Epithelial cell of prostate (primary cell): Measurements from ENCODE around the gene FBH1.
"Not testable (repeated sequence)": the region's sequence is repeated elsewhere in the genome, so short reads cannot be mapped to it uniquely, and the experiment has no call there.

Experiments
- DNase-seq: peaks from one replicate; pipeline ENCODE4 v3.0.0-alpha.2; 2011; ENCODE audit warnings: low read depth, low spot score
- H3K27ac ChIP-seq: fragments of 450-650 bp; 2 replicates; pipeline ENCODE4 v1.5.1; 2017; ENCODE audit warnings: mild to moderate bottlenecking

Gene FBH1

DNA sequence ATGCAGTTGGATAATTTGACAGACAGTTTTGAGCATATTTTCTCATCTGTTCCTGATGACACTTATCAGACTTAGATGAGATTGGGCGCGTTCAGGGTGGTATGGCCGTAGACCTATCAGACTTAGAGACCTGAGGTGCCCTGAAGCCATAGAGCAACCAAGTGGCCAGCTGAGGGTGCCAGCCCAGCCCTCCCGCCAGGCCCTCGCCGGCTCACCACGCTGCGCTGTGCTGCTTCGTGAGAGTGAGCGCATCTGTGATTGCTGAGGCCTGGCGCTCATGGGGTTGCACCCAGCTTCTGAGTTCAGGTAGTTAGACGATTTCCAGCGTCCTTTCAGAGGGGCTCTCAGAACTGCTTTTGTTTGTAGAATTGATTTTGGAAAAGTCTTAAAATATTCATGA is 10.2 kb downstream of the FBH1 start:
- DNase-seq, result no peak
- H3K27ac ChIP-seq, result no peak overlapping the region

DNA sequence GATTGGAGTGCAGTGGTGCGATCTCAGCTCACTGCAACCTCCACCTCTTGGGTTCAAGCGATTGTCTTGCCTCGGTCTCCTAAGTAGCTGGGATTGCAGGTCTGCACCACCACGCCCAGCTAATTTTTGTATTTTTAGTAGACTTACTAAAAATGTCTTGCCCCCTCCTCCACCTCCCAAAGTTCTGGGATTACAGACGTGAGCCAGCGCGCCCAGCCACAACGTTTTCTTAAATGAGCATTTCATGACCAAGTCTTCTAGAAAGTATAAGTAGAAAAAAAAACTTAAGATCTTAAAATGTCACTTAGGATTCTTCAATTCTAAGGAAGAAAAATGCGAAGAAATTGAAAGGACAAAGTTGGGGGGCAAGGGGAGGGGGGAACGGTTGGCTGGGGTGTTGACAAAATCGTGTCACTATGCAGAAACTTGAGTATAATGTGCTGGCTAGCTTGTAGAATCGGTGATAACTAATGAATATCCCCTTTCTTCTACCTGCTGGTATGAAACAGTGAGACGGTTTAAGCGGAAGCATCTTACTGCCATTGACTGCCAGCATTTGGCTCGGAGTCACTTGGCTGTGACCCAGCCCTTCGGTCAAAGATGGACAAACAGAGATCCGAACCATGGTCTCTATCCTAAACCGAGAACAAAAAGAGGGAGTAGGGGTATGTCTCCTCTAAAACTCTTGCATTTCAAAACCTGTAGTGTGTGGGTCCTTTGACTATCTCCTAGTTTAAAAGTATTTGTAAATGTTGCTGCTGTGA is 12.7 kb downstream of the FBH1 start:
- no peak overlapping the region for H3K27ac ChIP-seq
- DNase-seq, result no peak

DNA sequence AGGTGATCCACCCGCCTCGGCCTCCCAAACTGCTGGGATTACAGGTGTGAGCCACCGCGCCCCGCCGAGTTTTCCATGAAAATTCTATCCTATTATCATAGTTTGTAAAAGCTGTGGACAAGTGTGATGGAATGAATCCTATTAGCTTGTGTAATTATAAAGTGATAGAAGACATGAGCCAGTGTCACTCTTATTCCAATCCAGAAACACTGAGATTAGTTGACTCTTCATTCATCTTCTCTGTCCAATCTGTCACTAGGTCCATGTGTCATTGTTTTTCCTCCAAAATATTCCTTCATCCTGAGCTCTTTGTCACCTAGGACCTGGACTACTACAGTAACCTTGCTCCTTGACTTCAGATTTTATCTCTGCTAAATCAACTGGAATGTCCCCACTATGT is 13.5 kb downstream of the FBH1 start:
- no peak overlapping the region for H3K27ac ChIP-seq
- no peak for DNase-seq

DNA sequence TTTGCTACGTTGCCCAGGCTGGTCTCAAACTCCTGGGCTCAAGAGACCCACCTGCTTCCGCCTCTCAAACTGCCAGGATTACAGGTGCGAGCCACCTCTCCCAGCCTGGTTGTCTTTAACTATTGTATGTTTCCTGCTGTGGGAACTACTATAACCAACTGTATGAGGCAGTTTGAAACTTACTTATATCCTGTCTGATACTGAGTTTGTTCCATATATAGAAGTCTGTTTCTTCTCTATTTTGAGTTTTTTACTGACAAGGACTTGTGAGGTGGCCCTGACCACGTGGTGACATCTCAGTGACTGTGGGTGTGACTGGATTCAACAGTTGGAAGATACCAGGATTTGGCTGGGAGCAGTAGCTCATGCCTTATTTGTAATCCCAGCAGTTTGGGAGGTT is 14.2 kb downstream of the FBH1 start:
- no peak overlapping the region for H3K27ac ChIP-seq
- no peak for DNase-seq

DNA sequence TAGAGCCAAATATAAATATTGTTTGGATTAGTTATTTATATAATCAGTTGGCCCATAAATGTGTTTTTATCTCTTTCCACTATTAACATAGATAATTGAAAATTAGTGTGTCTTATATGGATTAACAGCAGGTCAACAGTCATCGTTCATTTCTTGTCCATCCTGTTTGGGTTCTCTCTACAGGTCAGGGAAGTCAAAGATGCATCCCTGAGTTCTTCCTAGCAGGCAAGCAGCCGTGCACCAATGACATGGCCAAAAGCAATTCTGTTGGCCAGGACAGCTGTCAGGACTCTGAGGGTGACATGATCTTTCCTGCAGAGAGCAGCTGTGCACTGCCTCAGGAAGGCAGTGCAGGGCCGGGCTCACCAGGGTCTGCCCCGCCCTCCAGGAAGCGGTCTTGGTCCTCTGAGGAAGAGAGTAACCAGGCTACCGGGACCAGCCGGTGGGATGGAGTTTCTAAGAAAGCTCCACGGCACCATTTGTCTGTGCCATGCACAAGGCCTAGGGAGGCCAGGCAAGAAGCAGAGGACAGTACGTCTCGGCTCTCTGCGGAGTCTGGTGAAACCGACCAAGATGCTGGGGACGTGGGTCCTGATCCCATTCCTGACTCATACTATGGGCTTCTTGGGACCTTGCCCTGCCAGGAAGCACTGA is 15.9 kb downstream of the FBH1 start:
- DNase-seq, result no peak
- peak overlapping the region; percentile 32 for H3K27ac ChIP-seq

DNA sequence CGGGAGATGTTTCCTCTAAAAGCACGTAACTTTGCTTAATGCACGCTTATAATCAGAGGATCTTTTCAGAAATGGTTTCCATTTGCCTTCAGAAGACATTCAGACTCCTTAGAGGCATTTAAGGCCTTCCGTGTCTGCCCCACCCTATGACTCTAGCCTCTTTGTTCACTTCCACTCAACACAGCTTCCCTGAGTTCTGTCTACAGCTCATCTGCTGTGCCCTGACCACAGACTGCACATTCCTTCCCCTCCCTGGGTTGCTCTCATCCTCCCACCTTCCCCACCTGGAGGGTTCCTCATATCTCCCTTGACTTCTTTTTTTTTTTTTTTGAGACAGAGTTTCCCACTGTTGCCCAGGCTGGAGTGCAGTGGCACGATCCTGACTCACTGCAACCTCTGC is 16.6 kb downstream of the FBH1 start:
- DNase-seq, result no peak
- H3K27ac ChIP-seq, result peak overlapping the region; percentile 32

DNA sequence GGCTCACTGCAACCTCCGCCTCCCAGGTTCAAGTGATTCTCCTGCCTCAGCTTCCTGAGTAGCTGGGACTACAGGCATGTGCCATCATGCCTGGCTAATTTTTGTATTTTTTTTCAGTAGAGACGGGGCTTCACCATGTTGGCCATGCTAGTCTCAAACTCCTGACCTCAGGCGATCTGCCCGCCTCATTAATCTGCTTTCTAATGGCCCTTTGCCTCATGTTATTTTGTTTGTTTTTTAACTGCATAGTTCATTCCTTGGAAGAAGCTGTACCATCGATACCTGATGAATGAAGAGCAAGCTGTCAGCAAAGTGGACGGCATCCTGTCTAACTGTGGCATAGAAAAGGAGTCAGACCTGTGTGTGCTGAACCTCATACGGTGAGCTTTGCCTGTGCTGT is 18.6 kb downstream of the FBH1 start:
- not testable (repeated sequence) for DNase-seq, H3K27ac ChIP-seq

DNA sequence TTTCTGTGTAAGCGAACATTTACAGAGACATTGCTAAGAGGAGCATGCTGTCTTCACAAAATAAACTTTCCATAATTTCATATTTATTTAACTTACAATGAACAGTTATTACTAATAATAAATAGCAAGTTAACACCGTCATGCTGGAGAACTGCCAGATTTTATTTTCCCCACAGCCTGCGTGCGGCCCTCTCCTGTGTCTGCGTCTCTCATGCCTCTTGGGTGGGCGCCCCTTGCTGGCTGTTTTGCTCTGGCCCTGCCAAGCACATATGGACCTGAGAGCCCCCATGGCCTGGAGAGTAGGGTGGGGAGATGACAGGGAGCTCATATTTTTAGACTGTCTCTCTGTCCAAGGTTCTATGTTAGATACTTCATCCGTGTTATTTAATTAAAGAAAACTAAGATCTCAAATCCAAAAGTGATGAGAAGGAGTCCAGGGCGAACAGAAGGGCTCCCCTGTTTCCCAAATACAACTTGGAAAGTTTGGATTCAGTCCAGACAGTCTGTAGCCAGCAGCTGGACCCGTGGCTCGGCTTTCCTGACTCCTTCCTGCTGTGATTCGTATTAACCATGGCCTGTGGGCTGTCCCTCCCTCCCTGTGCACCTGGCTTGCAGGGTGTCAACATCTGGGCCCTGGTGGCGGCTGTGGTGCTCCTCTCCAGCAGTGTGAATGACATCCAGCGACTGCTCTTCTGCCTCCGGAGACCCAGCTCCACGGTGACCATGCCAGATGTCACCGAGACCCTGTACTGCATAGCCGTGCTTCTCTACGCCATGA is 20.5 kb downstream of the FBH1 start:
- no peak for DNase-seq
- H3K27ac ChIP-seq, result no peak overlapping the region

DNA sequence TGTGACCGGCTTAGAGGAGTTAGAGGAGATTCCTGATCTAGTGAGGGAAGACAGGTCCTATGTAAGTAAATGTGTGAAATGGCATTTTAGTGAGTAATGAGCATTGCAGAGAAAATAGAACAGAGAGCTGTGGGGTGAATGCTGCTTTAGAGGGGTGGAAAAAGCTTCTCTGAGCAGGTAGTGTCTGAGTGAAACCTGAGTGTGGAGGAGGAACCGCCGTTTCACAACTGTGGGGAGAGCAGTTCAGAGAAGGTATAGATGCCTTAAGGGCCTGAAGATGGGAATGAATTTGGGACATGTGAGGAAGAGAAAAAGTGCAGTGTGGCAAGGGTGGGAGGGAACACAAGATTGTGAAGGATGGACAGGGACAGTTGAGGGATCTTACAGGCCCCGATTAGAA is 21.6 kb downstream of the FBH1 start:
- no peak for DNase-seq

DNA sequence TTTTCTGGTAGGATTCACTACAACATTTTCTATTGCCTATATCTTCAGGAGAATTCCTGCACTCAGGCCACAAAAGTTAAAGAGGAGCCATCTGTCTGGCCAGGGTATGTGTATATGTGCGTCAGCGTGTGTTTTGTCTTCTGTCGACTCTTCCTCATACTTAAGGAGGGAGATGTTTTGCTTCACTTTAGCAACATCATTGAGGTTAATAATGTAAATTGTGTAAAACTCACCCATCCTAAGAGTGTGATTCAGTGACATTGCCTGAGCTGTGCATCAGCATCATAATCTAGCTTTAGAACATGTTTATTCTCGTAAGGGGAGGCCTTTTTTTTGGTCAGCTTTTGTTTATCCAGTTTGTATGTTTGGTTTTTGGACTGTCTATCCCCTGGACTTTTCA is 23.7 kb downstream of the FBH1 start:
- DNase-seq, result no peak
- no peak overlapping the region for H3K27ac ChIP-seq

More for the DNA sequence above, 21.6 kb downstream of the FBH1 start:
- no peak overlapping the region for H3K27ac ChIP-seq

DNA sequence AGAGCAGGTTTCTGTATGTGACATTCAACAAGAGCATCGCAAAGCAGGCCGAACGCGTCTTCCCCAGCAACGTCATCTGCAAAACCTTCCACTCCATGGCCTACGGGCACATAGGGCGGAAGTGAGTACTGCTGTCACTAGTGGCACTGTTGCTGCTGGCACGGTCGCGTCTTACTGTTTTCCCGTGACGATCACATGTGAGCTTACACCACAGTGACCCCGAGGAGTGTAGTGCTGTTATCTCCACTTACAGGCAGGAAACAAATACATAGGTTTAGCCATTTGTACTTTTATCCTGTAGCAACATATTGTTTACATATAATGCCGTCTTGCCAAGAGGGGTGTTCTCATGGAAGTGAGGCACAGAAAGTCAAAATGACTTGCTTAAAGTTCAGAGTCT is 25.4 kb downstream of the FBH1 start:
- no peak overlapping the region for H3K27ac ChIP-seq
- DNase-seq, result no peak

DNA sequence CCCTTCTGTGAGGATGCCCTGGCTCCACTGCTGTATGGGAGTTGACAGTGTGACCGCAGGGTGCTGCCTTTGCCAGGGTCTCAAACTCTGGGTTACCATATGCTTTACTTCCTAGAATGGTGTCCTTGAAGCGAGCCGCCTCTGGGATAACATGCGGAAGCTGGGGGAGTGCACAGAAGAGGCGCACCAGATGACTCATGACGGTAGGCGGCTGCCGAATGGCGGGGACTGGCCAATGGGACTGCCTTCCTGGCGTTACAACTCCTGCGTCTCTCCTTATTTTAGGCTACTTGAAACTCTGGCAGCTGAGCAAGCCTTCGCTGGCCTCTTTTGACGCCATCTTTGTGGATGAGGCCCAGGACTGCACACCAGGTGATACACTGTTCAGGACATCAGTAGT is 27.3 kb downstream of the FBH1 start:
- DNase-seq, result no peak
- no peak overlapping the region for H3K27ac ChIP-seq

DNA sequence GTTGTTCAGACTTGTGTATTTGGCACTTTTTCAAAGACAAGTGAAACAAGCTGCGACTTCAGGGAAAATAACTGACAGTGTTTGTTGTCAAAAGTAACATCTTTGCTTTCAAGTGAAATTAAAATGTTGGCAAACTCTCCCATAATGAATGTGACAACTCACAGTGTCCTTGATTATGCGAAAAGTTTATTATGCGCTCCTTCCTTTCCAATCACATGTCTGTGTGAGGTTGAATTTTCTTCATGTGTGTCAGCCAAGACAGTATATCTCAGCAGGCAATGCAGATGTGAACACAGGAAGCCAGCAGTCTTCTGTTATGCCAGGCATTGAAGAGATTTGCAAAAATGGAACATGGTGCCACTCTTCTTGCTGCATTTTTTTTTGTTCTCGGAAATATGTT is 28.7 kb downstream of the FBH1 start:
- no peak for DNase-seq
- H3K27ac ChIP-seq, result no peak overlapping the region

DNA sequence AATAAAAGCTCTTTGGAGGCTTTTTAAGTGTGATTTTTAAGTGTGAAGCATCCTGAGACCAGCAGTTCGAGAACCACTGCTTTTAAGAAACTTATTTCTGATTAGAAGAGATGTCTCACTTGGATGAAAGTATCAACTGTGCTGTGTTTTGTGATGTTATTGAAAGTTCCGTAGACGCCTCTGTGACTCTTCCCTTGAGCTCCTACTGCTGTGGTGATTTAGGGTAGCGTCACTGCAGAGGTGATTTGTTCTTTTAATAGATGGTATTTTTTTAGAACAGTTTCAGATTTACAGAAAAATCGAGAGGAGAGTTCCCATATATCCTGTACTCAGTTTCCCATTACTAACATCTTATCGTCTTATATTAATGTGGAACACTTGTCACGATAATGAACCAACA is 29.5 kb downstream of the FBH1 start:
- H3K27ac ChIP-seq, result no peak overlapping the region
- DNase-seq, result no peak

DNA sequence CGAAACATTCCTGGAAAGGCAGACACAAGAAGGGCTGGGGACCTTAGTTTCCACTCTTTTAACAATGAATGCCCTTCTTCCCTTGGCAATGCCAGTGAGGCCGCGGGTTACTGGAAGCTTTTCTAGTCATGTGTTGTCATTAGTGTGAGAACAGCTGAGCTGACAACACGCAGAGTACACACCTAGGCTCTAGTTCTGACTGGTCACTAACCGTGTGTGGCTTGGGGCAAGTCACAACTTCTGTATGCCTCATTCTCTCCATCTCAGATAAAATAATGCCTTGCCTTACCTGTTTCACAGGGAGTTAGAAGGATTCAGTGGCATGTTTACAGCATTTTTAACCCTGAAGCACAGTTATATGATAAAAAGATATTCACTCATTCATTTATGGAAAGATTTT is 31.7 kb downstream of the FBH1 start:
- no peak for DNase-seq
- H3K27ac ChIP-seq, result no peak overlapping the region

DNA sequence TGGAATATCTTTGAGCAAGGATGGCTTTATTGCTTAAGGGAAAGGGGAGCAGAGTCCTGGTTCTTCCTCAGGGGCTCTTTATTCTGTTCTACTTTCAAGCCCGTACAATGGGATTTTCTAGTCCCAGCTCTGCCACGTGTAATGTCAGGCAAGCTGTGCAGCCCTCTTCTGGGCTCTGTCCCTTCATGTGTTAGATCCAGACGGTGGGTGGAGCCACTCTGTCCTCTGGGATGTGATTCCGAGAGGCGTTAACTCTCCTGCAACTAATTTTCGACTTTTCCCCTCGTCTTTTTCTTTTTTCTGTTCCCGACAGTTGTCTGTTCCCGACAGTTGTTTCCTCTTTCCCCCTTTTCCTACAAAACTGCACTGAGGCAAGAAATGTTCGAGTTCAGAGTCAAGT is 34.8 kb downstream of the FBH1 start:
- no peak overlapping the region for H3K27ac ChIP-seq
- DNase-seq, result no peak

DNA sequence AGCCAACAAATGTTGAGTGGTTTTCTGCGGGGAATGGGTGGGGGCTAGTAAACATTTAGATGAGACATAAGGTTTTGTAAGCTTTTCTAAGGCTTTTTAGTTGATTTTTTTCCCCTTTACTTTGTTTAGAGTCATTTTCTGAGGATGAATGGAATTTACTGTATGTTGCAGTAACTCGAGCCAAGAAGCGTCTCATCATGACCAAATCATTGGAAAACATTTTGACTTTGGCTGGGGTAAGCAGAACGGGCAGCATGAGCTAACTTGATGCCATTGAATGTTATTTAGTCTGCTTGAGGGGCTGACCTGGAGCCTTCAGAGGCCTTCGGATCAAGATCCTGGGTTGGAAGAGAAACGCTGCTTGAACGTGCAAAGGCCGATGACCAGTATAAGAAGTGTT is 37.3 kb downstream of the FBH1 start:
- no peak for DNase-seq
- no peak overlapping the region for H3K27ac ChIP-seq

DNA sequence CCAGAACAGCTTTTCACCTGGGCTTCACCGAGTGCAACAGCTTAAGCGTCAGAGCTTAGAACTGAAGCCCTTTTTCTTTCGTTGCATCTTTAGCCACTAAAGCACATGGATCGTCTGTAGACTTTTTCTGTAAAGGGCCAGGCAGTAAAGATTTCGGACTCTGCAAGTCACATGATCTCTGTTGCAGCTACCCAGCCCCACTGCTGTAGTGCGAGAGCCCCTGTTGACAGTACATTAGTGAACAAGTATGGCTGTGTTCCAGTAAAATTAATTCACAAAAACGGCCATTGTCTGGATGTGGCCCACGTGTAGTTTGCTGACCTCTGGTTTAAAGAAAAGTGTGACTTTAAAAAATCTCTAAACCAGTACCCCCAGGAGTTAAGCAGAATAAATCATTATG is 39.4 kb downstream of the FBH1 start:
- H3K27ac ChIP-seq, result no peak overlapping the region
- no peak for DNase-seq

DNA sequence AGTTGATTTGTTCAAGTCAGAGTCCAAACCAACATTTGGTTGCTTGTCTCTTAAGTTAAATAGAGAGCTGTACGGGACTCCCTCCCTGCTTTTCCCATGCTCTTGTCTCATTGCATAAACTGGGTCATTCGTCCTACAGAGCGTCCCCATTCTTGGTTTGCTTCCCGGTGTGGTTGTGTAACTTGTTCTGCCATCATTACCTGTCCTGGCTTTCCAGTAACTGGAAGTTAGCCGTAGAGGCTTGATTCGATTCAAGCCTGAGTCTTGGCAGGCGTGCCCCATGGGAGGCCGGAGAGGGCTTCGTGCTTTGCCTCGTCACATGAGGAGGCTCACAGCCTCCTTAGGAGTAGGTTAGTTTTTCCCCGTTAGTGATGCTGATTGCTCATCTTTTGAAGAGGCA is 40.2 kb downstream of the FBH1 start:
- no peak for DNase-seq
- no peak overlapping the region for H3K27ac ChIP-seq

DNA sequence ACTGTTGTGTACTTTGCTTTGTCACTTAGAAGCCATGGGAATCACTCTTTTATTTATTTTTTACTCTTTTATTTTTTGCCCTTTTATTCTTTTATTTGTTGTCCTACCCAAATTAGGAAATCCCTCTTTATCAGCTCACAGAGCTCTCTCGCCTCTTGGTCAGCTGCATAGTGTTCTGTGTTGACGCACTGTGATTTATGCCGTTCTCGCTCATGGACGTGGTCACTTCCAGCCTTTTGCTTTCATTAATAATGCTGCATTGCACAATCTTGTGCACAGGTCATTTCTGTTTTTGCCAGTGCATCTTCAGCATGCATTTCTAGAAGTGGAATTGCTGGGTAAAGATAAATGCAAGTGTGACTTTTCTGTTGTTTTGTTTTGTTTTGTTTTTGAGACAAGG is 42.3 kb downstream of the FBH1 start:
- no peak for DNase-seq
- no peak overlapping the region for H3K27ac ChIP-seq

DNA sequence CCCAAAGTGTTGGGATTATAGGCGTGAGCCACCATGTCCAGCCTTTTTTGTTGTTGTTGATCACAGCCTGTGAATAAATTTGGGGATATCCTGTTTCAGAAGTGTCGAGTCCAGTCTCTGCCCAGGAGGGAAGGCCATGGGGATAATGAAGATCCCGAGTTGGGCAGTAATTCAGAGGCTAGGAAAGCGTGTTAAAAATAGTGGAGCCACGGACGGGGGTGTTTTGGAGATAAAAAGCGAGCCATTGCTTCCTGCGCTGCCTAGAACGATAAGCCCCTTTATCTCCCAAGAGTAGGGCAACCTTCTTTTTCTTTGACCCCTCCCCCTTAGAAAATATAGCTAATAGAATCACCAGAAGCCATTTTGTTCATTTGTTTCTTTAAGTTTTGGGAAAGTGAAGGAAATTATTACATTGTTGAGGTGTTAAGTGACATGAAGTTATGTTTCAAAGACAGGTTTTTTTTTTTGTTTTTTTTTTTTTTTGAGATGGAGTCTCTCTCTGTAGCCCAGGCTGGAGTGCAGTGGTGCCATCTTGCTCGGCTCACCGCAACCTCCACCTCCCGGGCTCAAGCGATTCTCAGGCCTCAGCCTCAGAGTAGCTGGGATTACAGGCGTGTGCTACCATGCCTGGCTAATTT is 44.0 kb downstream of the FBH1 start:
- no peak for DNase-seq
- no peak overlapping the region for H3K27ac ChIP-seq
